ENCODE results near the gene HOXD3. TPM values are rescaled to one million over a fixed set of nuclear protein-coding genes. Genes with fewer than 3 reads are reported as not detected.

HOXD3 gene
- total RNA-seq, 1 donor from 2014 or later = not detected

DNA sequence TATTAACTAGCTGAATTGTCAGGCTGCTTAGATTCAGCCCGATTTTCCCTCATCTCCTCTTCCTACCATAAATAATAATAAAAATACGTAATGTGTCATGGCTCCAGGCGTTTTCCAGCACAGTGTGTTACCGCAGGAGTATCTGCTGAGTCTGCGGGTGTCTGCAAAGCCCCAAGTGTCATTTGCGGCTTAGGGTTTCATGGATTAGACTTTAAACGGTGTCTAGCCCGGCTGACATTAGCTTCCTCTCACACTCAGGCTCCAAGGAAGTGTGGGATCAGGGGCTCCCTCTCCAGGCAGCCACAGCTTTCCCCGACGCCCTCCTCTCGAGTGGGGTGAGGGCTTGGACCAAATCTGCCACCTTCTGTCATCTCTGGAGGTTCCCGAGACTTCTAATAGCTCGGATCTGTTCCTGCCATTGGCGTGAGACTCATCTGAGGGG, 17.3 kb downstream of the HOXD3 start:
- no peak overlapping the region for H3K4me3 Mint-ChIP-seq (ENCODE audit: low read depth)
- H3K27ac Mint-ChIP-seq = peak overlapping the region; percentile 52
- no peaks in the 10 kb centered on the region for H3K36me3 Mint-ChIP-seq (ENCODE audit: insufficient read depth)
- H3K4me1 Mint-ChIP-seq (ENCODE audit: low read depth) = peaks cover 12% of the 10 kb centered on the region
- H3K9me3 Mint-ChIP-seq (ENCODE audit: low read depth) = no peaks in the 10 kb centered on the region
- DNase-seq (ENCODE audit: low spot score, unreplicated experiment) = no peak
- H3K27me3 Mint-ChIP-seq = peaks cover 98% of the 10 kb centered on the region
- TF ChIP-seq, protein P1, sequence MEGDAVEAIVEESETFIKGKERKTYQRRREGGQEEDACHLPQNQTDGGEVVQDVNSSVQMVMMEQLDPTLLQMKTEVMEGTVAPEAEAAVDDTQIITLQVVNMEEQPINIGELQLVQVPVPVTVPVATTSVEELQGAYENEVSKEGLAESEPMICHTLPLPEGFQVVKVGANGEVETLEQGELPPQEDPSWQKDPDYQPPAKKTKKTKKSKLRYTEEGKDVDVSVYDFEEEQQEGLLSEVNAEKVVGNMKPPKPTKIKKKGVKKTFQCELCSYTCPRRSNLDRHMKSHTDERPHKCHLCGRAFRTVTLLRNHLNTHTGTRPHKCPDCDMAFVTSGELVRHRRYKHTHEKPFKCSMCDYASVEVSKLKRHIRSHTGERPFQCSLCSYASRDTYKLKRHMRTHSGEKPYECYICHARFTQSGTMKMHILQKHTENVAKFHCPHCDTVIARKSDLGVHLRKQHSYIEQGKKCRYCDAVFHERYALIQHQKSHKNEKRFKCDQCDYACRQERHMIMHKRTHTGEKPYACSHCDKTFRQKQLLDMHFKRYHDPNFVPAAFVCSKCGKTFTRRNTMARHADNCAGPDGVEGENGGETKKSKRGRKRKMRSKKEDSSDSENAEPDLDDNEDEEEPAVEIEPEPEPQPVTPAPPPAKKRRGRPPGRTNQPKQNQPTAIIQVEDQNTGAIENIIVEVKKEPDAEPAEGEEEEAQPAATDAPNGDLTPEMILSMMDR (IDR thresholded peaks at IDR 0.05; ENCODE audit: unreplicated experiment) = no peak

DNA sequence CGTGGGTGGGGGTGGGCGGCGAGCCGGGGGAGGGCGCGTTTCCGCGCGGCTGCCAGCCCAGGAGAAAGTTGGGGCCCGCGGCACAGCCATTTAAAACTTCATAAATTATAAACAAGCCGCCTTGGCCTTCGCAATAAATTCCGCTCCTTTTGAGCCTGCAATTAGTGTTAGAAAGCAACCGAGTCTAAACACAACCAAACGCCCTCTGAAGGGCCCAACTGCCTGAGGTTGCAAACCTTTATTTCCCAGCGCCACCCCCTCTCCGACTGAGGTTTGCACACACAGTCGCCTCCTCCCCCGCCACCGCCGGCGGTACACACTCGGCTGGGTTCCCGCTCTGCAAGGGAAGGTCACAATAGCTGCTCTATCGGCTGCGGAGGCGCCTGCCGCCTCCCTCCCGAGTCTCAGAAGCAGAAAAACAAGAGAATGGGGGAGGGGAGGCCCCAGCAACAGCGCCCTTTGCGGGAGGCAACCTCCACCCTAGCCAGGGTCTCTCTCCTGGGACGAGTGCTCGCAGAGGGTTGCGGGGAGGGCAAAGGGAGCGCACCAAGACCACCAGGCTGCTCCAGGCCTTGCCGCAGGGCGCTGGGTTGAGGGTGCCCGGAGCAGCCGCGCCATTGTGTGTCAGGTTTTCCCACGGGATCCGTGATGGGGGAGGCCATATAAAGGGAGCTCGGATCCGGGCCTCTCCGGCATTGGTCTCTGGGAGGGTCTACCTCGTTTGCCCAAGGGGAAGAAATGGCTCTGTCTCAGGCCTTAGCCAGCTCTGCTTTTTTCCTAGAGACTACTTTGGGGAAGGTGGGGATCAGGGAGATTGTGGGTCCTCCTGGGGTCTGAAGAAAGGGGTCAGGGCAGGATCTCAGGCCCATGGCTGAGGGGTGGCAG, 18.0 kb downstream of the HOXD3 start:
- Mint-ChIP-seq H3K4me3 (ENCODE audit: low read depth) (peak overlapping the region; percentile 65), H3K36me3 (ENCODE audit: insufficient read depth) (no peaks in the 10 kb centered on the region), H3K4me1 (ENCODE audit: low read depth) (peaks cover 12% of the 10 kb centered on the region), H3K27me3 (peaks cover 98% of the 10 kb centered on the region), H3K9me3 (ENCODE audit: low read depth) (no peaks in the 10 kb centered on the region), H3K27ac (peak overlapping the region; percentile 24)
- TF ChIP-seq, protein P1 (IDR thresholded peaks at IDR 0.05; ENCODE audit: unreplicated experiment) = no peak
- DNase-seq (ENCODE audit: low spot score, unreplicated experiment) = no peak

DNA sequence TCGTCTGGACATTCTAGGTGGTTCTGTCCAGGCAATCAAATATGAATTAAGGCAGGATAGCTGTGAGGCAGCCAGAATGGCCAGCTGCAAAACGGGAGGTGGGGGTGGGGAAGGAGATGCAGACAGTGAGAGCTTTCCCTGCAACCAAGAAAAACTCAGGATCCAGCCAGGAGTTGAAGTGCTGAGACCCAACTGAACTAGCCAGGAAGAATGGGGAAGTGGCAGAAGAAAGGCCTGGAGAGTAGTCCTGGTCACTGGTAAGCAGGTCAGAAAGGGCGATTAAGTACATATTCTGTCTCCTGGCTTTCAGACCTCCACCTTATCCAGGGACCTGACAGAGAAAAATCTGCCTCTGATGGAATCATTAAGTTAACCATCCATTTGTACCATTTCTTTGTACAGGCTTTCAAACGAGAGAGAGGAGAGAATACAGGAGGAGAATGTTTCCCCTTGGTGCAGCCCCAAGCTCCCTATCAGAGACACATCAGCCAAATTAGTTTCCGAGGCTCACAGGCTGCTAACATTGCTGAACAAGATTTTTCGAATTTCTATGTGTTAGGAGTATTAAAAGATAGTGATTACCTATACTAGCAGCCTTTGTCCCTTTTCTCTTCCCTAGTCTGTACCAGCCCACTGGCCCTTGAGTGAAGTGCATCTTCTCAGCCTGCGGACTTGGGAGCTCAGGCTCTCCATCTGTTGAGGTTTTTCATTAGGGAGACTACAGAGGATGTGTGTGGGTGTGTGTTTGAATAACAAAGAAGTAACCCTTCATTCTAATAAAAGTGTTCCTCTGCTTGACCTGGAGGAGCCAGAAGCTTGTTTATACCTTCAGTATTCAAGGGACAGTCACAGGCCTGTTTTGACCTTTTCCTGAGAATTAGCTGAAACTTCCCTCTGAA, 18.9 kb downstream of the HOXD3 start:
- no peak for DNase-seq (ENCODE audit: low spot score, unreplicated experiment)
- H3K27me3 Mint-ChIP-seq = peaks cover 98% of the 10 kb centered on the region
- no peak overlapping the region for H3K27ac Mint-ChIP-seq
- peaks cover 12% of the 10 kb centered on the region for H3K4me1 Mint-ChIP-seq (ENCODE audit: low read depth)
- no peak overlapping the region for H3K4me3 Mint-ChIP-seq (ENCODE audit: low read depth)
- no peaks in the 10 kb centered on the region for H3K36me3 Mint-ChIP-seq (ENCODE audit: insufficient read depth)
- TF ChIP-seq, protein P1 (IDR thresholded peaks at IDR 0.05; ENCODE audit: unreplicated experiment) = no peak
- no peaks in the 10 kb centered on the region for H3K9me3 Mint-ChIP-seq (ENCODE audit: low read depth)

DNA sequence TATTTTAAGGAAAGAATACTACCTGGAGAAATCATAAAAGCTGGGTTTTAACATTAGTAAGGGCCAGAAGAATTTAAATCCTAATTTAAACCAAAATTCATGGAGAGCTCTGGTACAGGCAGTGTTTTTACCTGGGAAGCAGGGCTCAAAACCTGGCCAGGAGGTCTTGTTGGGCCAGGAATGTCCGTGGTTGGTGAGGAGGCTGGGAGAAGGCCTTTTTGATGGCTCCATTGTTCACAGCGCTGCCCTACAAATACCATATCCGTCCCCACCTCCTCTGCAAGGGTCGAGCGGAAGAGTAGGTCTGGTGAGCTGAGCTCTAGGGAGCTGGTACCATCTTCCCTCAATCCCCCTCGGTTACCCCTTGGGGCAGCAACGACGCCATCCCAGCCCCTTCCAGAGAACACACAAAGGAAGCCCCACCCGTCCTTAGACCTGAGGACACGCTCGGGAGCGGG, 20.5 kb downstream of the HOXD3 start:
- no peak overlapping the region for H3K27ac Mint-ChIP-seq
- peaks cover 9% of the 10 kb centered on the region for H3K4me1 Mint-ChIP-seq (ENCODE audit: low read depth)
- no peak for DNase-seq (ENCODE audit: low spot score, unreplicated experiment)
- no peaks in the 10 kb centered on the region for H3K36me3 Mint-ChIP-seq (ENCODE audit: insufficient read depth)
- TF ChIP-seq, protein P1 (IDR thresholded peaks at IDR 0.05; ENCODE audit: unreplicated experiment) = no peak
- H3K9me3 Mint-ChIP-seq (ENCODE audit: low read depth) = no peaks in the 10 kb centered on the region
- H3K4me3 Mint-ChIP-seq (ENCODE audit: low read depth) = peak overlapping the region; percentile 73
- H3K27me3 Mint-ChIP-seq = peaks cover 96% of the 10 kb centered on the region
